ENCODE data around the gene EXOC6B. TPM values are rescaled to one million over a fixed set of nuclear protein-coding genes. Genes with fewer than 3 reads are reported as not detected.

The EXOC6B gene
- 11.3 TPM for polyA plus RNA-seq (ENCODE audit: insufficient read length)

DNA sequence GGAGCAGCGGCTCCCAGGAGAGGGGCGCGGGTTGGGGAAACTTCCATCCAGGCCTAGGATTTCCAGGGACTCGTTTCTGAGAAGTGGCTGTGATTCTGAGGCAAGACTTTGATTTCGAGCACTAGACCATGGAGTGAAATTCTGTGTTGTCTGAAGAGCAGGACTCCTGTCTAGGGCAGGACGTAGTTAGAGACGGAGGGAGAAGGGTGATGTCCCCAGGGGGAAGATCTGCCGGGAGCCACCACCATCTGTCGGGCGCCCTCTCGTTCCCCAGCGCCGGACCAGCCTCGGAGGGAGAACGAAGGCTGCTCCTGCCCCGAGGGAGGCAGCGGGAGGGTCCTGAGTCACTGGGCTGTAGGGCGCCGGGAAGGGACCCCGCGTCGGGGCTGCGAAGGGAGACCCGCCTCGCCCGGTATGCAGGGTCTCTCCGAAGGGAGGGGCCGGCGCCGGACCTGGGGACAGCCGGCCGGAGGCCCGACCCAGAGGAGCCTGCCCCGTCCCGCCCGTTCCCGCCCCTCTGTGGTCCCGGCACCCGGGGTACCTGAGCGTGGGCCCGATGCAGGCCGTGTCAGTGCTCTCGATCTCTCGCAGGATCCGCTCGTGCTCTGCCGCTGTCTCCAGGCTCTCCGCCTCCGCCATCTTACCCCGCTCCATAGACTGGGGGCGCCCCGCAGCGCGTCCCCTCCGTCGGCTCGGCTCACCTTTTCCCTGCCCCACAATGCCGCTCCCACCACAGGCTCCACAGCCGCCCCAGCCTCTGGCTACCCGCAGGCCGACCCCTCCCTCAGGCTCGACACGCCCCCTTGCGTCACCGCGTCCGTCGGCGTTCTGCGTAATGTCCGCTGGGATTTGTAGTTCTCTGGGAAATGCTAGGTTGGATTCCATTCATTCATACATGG, at the start of gene EXOC6B:
Gene EXOC6B (minus strand): TSS at position 777 of the 899 bp plus-strand sequence.
- peak; percentile 94 for DNase-seq

DNA sequence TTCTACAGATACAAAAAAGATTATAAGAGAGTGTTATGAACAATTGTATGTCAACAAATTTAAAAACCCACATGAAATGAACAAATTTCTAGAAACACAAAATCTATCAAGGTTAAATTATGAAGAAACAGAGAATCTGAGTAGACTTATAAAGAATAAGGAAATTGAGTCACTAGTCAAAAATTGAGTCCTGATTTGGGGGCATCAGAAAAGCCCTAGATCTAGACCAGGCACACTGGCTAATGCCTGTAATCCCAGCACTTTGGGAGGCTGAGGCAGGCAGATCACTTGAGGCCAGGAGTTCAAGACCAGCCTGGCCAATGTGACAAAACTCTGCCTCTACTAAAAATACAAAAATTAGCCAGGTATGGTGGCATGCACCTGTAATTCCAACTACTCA, 46.0 kb upstream of the EXOC6B start:
- no peak for DNase-seq

GRCh38 chr2:72871060-72871459, 45.2 kb upstream of the EXOC6B start:
- DNase-seq: no peak

- no peak for DNase-seq
Observed at GRCh38 chr2:72864500-72864899, 38.7 kb upstream of the EXOC6B start.

DNA sequence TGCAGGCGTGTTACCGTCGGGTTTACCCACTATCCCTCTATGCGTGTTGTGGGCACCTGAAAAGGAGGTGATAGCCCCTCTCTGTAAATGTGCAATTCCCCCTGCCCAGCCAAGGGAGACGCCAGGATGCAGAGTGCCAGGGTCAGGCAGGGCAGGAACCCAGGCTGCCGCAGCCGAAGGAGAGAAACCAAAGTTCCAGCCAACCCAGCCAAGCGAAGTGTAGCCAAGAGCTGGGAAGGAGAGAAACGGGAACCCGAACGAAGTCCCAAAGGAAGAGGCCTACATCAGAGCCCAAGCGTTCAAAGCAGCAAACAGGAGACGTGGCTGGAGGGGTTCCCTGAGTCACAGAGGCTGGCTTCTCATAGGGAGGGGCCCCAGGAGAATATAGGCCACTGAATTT, 37.2 kb upstream of the EXOC6B start:
- DNase-seq: no peak

DNA sequence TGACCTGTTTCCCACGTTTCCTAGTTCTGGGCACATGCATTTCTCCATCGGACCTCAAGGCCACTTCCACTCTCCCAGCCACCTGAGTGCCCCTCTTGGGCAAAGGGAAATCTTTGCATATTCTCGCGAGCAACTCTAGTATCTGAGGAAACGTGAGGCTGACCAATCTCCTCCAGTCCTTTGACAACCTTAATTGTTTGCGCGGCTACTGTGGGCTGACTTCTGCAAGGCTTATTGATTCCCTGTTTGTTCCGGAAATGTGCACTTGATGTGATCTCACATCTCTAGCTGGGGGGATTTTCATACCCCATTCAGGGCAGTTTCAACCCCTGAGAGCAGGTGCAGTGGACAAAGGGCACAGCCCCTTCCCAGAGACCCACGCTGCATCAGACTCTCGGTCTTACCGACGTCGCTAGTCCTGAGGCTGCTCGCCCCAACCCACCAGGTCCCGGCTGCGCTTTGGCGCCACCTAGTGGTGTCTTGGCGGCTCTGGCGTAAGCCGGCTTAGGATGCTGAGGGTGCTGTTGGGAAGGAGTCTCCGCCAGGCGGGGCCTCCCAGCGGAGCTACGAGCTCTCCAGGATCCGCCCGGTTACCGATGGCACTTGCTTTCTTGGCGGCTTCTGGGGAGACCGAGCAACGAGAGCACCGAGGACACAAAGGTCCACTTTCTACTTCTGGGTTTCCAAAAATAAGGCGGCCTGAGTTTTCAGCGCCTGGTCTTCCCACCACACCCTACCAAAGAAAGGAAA, 36.6 kb upstream of the EXOC6B start:
- peak; percentile 87 for DNase-seq

DNA sequence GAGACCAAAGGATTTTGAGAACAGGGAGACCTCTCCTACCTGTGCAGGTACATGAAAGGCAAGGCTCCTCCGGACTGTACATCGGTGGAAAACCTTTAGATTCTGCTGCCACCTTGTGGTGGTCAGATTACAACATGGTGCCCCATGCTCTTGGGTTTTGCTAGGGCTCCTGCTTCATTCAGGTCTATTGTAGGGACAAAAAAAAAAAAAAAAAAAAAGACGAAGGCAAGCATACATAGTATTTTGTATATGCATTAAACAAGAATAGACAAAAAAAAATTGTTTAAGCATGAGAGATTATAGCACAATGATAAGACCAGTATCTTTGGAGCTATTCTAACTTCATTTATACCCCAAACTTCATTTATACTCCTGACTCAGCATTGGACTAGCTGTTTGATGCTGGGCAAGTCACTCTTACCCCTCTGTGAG, 34.0 kb upstream of the EXOC6B start:
- DNase-seq: peak; percentile 23

- DNase-seq: no peak
Observed at GRCh38 chr2:72851333-72851732, 25.5 kb upstream of the EXOC6B start.

GRCh38 chr2:72849138-72849462, 23.3 kb upstream of the EXOC6B start:
- DNase-seq: no peak

DNA sequence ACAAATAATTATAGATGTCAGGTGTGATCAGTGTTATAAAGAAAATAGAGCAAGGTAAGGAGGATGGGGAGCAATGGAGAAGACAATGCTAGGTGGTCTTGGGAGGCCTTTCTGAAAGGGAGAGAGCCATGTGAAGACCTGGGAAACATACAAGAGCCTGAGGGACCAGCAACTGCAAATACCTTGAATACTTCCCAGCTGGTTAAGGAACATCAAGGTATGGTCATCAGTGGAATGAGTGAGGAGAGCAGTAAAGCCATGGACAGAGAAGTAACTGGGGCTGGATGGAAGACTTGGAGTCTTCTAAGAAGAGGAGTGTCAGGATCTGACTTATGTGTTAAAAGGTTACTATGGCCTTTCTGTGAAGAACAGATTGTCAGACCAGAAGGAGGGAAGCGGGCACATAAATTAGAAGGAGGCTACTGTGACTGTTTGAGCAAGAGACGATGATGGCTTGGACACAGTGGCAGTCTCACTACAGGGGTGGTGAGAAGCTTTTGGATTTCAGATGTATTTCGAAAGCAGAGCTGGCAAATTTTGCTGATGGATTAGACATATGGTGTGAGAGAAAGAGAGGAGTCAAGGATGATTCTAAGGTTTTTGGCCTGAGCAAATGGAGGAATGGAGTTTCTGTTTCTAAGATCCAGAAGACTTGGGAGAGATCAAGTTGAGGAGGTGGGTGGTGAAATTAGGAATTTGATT, 22.8 kb upstream of the EXOC6B start:
- no peak for DNase-seq

- DNase-seq: no peak
Observed at GRCh38 chr2:72847534-72848315, 21.9 kb upstream of the EXOC6B start.

- DNase-seq: no peak
Observed at GRCh38 chr2:72846171-72847095, 20.6 kb upstream of the EXOC6B start.

GRCh38 chr2:72843301-72843700, 17.5 kb upstream of the EXOC6B start:
- DNase-seq: no peak

- no peak for DNase-seq
Observed at GRCh38 chr2:72841462-72842125, 15.8 kb upstream of the EXOC6B start.

DNA sequence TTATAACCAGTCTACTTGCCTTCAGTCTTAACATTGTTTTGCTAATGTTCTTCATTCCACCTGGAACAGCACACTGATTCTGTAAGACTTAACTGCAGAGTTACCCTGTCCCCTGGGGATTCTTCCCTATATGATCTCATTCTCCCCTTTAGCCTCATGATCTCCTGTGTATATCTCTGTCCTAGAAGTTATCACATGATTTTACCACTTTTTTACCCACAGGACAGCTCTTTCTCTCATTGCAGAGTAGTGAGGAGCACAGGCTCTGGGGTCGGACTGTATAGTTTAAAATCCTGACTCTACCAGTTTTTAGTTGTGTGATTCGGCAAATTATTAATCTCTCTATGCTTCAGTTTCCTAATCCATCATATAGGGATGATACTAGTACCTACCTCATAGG, 14.2 kb upstream of the EXOC6B start:
- DNase-seq: no peak

DNA sequence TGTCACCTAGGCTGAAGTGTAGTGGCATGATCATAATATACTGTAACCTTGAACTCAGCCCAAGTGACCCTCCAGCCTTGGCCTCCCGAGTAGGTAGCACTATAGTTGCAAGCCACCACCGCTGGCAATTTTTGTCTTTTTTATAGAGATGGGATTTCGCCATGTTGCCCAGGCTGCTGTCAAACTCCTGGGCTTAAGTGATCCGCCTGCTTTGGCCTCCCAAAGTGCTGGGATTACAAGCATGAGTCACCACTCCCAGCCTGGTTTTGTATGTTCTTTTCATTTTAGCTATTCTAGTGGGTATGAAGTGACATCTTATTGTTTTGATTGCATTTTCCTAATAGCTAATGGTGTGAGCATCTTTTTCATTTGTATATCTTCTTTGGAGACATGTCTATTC, 11.3 kb upstream of the EXOC6B start:
- no peak for DNase-seq

DNA sequence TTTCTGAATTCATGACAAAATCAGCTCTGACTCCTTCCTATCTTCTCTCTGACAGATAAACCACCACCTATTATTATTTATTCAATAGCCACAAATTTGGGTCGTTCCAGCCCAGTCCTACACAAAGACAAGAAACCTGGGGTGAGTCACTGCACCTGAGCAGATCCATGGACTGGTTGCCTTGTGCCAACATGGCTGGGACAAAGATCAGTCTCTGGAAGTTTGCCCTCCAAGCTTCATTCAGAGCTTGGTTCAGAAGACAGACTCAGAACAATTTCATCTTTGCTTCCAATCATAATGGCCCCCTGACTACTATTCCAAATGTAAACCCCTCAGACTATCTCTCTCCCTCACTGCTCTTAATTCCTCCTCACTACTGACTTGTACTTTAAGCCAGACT, 9.6 kb upstream of the EXOC6B start:
- DNase-seq: no peak

DNA sequence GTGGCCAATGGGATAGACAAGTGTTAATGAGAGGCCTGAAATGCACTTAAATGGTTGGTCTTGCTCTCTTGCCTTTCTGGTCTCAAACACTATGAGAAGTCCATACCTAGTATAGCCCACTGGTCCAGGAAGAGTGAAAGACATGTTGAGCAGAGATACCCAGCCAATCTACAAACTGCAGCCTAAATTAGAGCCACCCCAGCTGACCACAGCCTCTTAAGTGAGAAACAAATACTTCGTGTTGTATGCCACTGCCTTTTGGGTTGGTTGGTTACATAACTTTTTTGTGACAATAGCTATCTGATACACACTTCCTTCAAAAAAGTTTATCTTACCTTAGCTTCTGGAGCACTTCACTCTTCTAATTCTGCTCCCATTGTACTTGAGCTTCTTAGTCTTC, 8.8 kb upstream of the EXOC6B start:
- no peak for DNase-seq

GRCh38 chr2:72833084-72833714, 7.4 kb upstream of the EXOC6B start:
- DNase-seq: no peak

DNA sequence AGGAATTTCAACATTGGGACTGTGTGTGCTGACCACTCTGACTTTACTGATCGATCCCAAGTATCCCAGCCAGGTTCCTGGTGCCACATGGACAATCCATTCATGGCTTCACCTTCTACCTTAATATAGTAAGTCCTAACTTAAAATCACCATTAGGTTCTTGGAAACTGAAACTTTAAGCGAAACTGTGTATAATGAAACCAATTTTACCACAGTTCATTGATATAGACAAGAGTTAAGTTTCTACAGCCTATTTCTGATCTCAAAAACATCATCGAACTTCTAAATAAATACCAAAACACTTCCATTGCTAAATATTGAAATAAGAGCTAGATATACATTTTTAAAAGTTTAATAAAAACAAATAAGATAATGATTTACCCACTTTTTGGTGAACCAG, 4.4 kb upstream of the EXOC6B start:
- no peak for DNase-seq
